ENCODE measurements around the gene HIVEP1. TPM values are rescaled to one million over a fixed set of nuclear protein-coding genes. Genes with fewer than 3 reads are reported as not detected.

The HIVEP1 gene
- total RNA-seq, 4 donors from 2014 or later = 23.2 to 41.5 (median 32.6) TPM

- DNase-seq (ENCODE audit: low spot score in 2 of 2) = no peak
- TF ChIP-seq CTCF (IDR thresholded peaks at IDR 0.05) (no peak), POLR2A (IDR thresholded peaks at IDR 0.05) (no peak)
- 69 to 81% methylated on average over 6 of the region's 6 CpGs for WGBS, 2 donors
- no peak overlapping the region for H3K4me3 ChIP-seq (ENCODE audit: low read depth, poor library complexity, severe bottlenecking)
- intact Hi-C loops (cut with DNase I; ENCODE audit: low total_unique reads) = no loop called here
Measured at GRCh38 chr6:12001706-12002435, 10.2 kb upstream of the HIVEP1 start.

DNA sequence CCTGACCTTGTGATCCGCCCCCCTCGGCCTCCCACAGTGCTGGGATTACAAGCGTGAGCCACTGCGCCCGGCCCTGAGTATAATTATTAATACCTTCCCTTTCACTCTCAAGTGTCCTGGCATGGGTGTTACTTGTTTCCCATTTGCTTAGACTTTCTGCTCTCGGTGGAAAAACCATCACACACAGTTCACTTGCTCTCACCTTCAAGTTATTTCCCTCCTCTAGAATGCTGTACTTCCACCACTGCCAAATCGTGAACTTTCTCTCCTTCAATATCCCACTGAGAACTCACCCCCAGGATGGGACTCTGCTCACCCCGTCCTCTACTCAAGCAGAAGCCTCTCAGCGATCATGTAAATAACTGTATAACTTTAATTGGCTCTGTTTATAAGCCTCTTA, 4.6 kb upstream of the HIVEP1 start:
- intact Hi-C loops (cut with DNase I; ENCODE audit: low total_unique reads) = no loop called here
- TF ChIP-seq CTCF (IDR thresholded peaks at IDR 0.05) = no peak
- TF ChIP-seq POLR2A (IDR thresholded peaks at IDR 0.05) = no peak
- DNase-seq (ENCODE audit: low spot score in 2 of 2) = no peak
- 63 to 71% methylated on average over 9 of the region's 9 CpGs for whole genome bisulfite sequencing, 2 donors
- H3K4me3 ChIP-seq (ENCODE audit: low read depth, poor library complexity, severe bottlenecking) = no peak overlapping the region

DNA sequence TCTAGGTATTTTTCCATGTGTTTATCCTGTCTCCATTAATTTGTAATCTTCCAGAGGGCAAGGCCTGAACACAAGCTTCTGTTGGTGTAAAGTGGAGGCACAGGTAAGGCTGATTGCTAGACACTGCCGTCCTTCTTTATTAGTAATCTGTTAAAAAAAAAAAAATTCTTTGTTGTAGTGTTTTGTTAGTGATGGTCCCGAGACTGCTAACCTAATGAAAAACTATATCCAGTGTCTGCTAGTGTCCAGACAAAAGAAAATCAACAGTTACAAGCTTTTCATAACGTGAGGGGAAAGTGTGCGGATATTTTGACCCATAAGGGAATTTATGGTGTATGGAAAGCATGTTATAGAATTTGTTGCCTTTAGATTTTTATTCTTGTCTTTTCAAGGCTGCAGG, 4.2 kb upstream of the HIVEP1 start:
- DNase-seq (ENCODE audit: low spot score in 2 of 2) = no peak
- H3K4me3 ChIP-seq (ENCODE audit: low read depth, poor library complexity, severe bottlenecking) = no peak overlapping the region
- WGBS, 2 donors = 25 to 41% methylated on average over 4 of the region's 4 CpGs
- TF ChIP-seq POLR2A (IDR thresholded peaks at IDR 0.05) = no peak
- no peak for TF ChIP-seq CTCF (IDR thresholded peaks at IDR 0.05)
- intact Hi-C loops (cut with DNase I; ENCODE audit: low total_unique reads) = no loop called here

GRCh38 chr6:12008366-12009179, 3.5 kb upstream of the HIVEP1 start:
- DNase-seq (ENCODE audit: low spot score in 2 of 2) = peak; percentile 79 to 97
- intact Hi-C loops (cut with DNase I; ENCODE audit: low total_unique reads) = no loop called here
- peak overlapping the region; percentile 70 for H3K4me3 ChIP-seq (ENCODE audit: low read depth, poor library complexity, severe bottlenecking)
- TF ChIP-seq CTCF (IDR thresholded peaks at IDR 0.05) = no peak
- TF ChIP-seq POLR2A (IDR thresholded peaks at IDR 0.05) = no peak
- WGBS, 2 donors = 1% methylated on average over 26 to 32 of the region's 60 CpGs

- intact Hi-C loops (cut with DNase I; ENCODE audit: low total_unique reads) = no loop called here
- H3K4me3 ChIP-seq (ENCODE audit: low read depth, poor library complexity, severe bottlenecking) = peak overlapping the region; percentile 33
- TF ChIP-seq CTCF (IDR thresholded peaks at IDR 0.05) (no peak), POLR2A (IDR thresholded peaks at IDR 0.05) (no peak)
- WGBS, 2 donors = 1 to 2% methylated on average over 11 to 24 of the region's 29 CpGs
- no peak for DNase-seq (ENCODE audit: low spot score in 2 of 2)
Measured at GRCh38 chr6:12009180-12009685, 2.9 kb upstream of the HIVEP1 start.
